Measurements from ENCODE around the gene CORO1C. TPM values are rescaled to one million over a fixed set of nuclear protein-coding genes. Genes with fewer than 3 reads are reported as not detected.
"Not testable (repeated sequence)": the region's sequence is repeated elsewhere in the genome, so short reads cannot be mapped to it uniquely, and the experiment has no call there.

The CORO1C gene
- total RNA-seq, 1 experiment from 2014 or later = 208 TPM

DNA sequence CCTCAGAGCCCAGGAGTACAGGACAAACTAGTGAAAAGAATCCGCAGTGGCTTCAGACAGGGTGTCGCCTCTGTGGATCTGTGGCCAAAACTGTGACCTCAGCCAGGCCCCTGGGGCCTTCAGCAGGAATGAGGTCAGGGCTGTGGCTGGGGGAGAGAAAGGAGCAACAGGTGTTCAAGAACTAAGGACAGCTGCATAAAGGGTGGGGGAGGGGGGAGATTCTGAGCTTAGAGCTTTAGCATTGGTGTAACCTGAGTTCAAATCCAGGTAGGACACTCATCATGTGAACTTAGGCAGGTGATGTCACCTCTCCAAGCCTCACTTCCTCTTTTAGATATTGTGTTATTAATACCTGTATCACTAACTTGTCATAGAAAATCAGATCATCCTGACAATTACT lies 40.9 kb upstream of the CORO1C start:
- H3K27ac ChIP-seq (ENCODE audit: low read depth, low read length, poor library complexity, severe bottlenecking) = no peak overlapping the region
- DNase-seq (ENCODE audit: low spot score) = no peak
- intact Hi-C loops (cut with micrococcal nuclease; ENCODE audit: unreplicated experiment) = no loop called here
- CTCF ChIA-PET = no interaction called here
- TF ChIP-seq, protein P1, sequence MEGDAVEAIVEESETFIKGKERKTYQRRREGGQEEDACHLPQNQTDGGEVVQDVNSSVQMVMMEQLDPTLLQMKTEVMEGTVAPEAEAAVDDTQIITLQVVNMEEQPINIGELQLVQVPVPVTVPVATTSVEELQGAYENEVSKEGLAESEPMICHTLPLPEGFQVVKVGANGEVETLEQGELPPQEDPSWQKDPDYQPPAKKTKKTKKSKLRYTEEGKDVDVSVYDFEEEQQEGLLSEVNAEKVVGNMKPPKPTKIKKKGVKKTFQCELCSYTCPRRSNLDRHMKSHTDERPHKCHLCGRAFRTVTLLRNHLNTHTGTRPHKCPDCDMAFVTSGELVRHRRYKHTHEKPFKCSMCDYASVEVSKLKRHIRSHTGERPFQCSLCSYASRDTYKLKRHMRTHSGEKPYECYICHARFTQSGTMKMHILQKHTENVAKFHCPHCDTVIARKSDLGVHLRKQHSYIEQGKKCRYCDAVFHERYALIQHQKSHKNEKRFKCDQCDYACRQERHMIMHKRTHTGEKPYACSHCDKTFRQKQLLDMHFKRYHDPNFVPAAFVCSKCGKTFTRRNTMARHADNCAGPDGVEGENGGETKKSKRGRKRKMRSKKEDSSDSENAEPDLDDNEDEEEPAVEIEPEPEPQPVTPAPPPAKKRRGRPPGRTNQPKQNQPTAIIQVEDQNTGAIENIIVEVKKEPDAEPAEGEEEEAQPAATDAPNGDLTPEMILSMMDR (conservative IDR thresholded peaks at IDR 0.05; ENCODE audit: low read depth, low read length) = no peak
- TF ChIP-seq EZH2 (IDR thresholded peaks at IDR 0.05; ENCODE audit: borderline replicate concordance, low read depth, low read length, poor library complexity, severe bottlenecking) = no peak
- BruUV-seq (replicated peaks) = no TSS peak
- POLR2A ChIA-PET (ENCODE audit: low non-redundant PET) = no interaction called here
- H3K36me3 ChIP-seq (ENCODE audit: insufficient read depth, low read length, poor library complexity, severe bottlenecking) = no peaks in the 10 kb centered on the region
- H3K4me1 ChIP-seq (ENCODE audit: insufficient read depth, low read length, poor library complexity, severe bottlenecking) = peaks cover 12% of the 10 kb centered on the region
- H3K4me3 ChIP-seq (ENCODE audit: low read depth, low read length, poor library complexity, severe bottlenecking) = no peak overlapping the region
- H3K9me3 ChIP-seq (ENCODE audit: low read depth, low read length, poor library complexity, severe bottlenecking) = no peaks in the 10 kb centered on the region
- no peaks in the 10 kb centered on the region for H3K27me3 ChIP-seq (replicated peaks; ENCODE audit: insufficient read depth, low read depth, low read length, poor library complexity)

DNA sequence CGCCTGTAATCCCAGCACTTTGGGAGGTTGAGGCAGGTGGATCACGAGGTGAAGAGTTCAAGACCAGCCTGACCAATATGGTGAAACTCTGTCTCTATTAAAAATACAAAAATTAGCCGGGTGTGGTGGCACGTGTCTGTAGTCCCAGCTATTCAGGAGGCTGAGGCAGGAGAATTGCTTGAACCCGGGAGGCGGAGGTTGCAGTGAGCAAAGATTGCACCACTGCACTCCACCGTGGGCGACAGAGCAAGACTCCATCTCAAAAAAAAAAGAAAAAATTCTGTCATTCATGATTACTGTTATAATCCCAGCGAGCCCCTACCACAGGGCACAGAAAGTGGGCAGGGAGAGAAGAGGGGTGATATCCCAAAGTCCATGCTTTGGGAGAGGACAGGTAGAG lies 40.5 kb upstream of the CORO1C start:
- BruUV-seq (replicated peaks); POLR2A ChIA-PET (ENCODE audit: low non-redundant PET); H3K27ac ChIP-seq (ENCODE audit: low read depth, low read length, poor library complexity, severe bottlenecking); H3K36me3 ChIP-seq (ENCODE audit: insufficient read depth, low read length, poor library complexity, severe bottlenecking); H3K9me3 ChIP-seq (ENCODE audit: low read depth, low read length, poor library complexity, severe bottlenecking); H3K27me3 ChIP-seq (replicated peaks; ENCODE audit: insufficient read depth, low read depth, low read length, poor library complexity); intact Hi-C loops (cut with micrococcal nuclease; ENCODE audit: unreplicated experiment); DNase-seq (ENCODE audit: low spot score); CTCF ChIA-PET; H3K4me3 ChIP-seq (ENCODE audit: low read depth, low read length, poor library complexity, severe bottlenecking): not testable (repeated sequence)
- H3K4me1 ChIP-seq (ENCODE audit: insufficient read depth, low read length, poor library complexity, severe bottlenecking) = peaks cover 12% of the 10 kb centered on the region

DNA sequence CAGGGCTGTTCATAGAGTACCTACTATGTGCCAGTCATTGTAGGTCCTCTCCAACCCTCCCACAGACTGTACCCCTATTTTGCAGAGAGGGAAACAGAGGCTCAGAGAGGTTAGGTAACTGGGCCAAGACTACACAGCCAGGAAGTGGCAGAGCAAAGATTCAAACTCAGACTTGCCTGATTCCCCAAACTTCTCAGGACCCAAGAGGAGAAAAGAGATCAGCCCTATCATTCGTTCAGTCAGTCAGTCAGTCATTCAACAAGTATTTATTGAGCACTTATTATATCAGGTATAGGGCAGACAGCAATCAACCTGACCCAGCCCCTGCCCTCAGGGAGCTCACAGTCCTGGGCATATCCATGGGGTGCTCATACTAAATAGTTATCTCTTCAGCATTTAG lies 39.6 kb upstream of the CORO1C start:
- Histone ChIP-seq H3K27ac (ENCODE audit: low read depth, low read length, poor library complexity, severe bottlenecking) (no peak overlapping the region), H3K4me3 (ENCODE audit: low read depth, low read length, poor library complexity, severe bottlenecking) (no peak overlapping the region), H3K9me3 (ENCODE audit: low read depth, low read length, poor library complexity, severe bottlenecking) (no peaks in the 10 kb centered on the region), H3K36me3 (ENCODE audit: insufficient read depth, low read length, poor library complexity, severe bottlenecking) (no peaks in the 10 kb centered on the region), H3K4me1 (ENCODE audit: insufficient read depth, low read length, poor library complexity, severe bottlenecking) (peaks cover 12% of the 10 kb centered on the region), H3K27me3 (replicated peaks; ENCODE audit: insufficient read depth, low read depth, low read length, poor library complexity) (no peaks in the 10 kb centered on the region)
- no peak for DNase-seq (ENCODE audit: low spot score)
- TF ChIP-seq, protein P1 (conservative IDR thresholded peaks at IDR 0.05; ENCODE audit: low read depth, low read length) = no peak
- TF ChIP-seq EZH2 (IDR thresholded peaks at IDR 0.05; ENCODE audit: borderline replicate concordance, low read depth, low read length, poor library complexity, severe bottlenecking) = no peak
- ChIA-PET POLR2A (ENCODE audit: low non-redundant PET) (no interaction called here), CTCF (no interaction called here)
- BruUV-seq (replicated peaks) = no TSS peak
- intact Hi-C loops (cut with micrococcal nuclease; ENCODE audit: unreplicated experiment) = no loop called here

DNA sequence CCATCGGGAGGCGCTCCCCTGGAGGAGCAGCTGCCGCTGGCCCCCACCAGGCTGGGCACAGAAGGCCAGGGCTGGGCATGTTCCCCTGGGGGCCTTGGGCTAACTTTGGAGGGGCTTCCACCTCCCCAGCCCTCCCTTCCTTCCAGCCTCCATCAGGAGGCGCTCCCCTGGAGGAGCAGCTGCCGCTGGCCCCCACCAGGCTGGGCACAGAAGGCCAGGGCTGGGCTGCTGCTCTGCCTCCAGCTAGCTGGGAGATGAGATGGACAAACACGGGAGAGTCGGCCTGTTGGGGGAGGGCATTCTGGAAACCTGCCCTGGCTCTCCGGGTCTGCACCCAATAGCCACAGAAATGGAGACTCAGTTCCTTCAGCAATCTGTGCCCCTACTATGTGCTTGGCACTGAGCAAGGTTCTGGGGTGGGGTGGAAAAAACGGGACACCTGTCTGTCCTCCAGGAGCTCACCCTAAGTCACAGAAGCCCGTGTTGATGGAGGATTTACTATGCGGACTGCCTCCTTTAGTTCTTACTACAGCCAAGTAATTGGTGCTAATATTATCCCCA lies 39.0 kb upstream of the CORO1C start:
- Histone ChIP-seq H3K27me3 (replicated peaks; ENCODE audit: insufficient read depth, low read depth, low read length, poor library complexity) (no peaks in the 10 kb centered on the region), H3K9me3 (ENCODE audit: low read depth, low read length, poor library complexity, severe bottlenecking) (no peaks in the 10 kb centered on the region), H3K27ac (ENCODE audit: low read depth, low read length, poor library complexity, severe bottlenecking) (no peak overlapping the region), H3K4me1 (ENCODE audit: insufficient read depth, low read length, poor library complexity, severe bottlenecking) (peaks cover 12% of the 10 kb centered on the region), H3K4me3 (ENCODE audit: low read depth, low read length, poor library complexity, severe bottlenecking) (no peak overlapping the region), H3K36me3 (ENCODE audit: insufficient read depth, low read length, poor library complexity, severe bottlenecking) (no peaks in the 10 kb centered on the region)
- intact Hi-C loops (cut with micrococcal nuclease; ENCODE audit: unreplicated experiment) = no loop called here
- CTCF ChIA-PET = interaction anchor here (0.7 kb wide), 1 partner anchor 66 kb away, joined by 8 read pairs; no protein-coding TSS in a partner anchor
- no TSS peak for BruUV-seq (replicated peaks)
- POLR2A ChIA-PET (ENCODE audit: low non-redundant PET) = no interaction called here
- DNase-seq (ENCODE audit: low spot score) = no peak
- TF ChIP-seq EZH2 (IDR thresholded peaks at IDR 0.05; ENCODE audit: borderline replicate concordance, low read depth, low read length, poor library complexity, severe bottlenecking) = no peak
